ENCODE data around the gene IMPDH1.

IMPDH1 gene

GRCh38 chr7:128389618-128390329, 20.0 kb downstream of the IMPDH1 start:
- Histone ChIP-seq H3K4me3 (ENCODE audit: low read length) (no peak overlapping the region), H3K4me2 (ENCODE audit: low read length) (no peak overlapping the region), H3K27ac (ENCODE audit: low read length) (no peak overlapping the region), H4K20me1 (ENCODE audit: insufficient read depth, low read length) (no peaks in the 10 kb centered on the region), H3K9me3 (ENCODE audit: insufficient read depth, low read length) (no peaks in the 10 kb centered on the region), H3K27me3 (ENCODE audit: low read depth, low read length) (no peaks in the 10 kb centered on the region), H2AFZ (ENCODE audit: low read depth, low read length) (no peak overlapping the region), H3K9ac (ENCODE audit: low read length) (no peak overlapping the region), H3K79me2 (ENCODE audit: low read length) (no peaks in the 10 kb centered on the region), H3K36me3 (replicated peaks; ENCODE audit: low read depth, low read length) (peaks cover 8% of the 10 kb centered on the region), H3K4me1 (ENCODE audit: low read length) (no peaks in the 10 kb centered on the region; the same call in 1 of the 2 replicates)
- no peak for TF ChIP-seq EZH2phosphoT487 (IDR thresholded peaks at IDR 0.05; ENCODE audit: low read depth)
- no peak for TF ChIP-seq CTCF (IDR thresholded peaks at IDR 0.05; ENCODE audit: low read depth, low read length)

GRCh38 chr7:128389085-128389617, 20.6 kb downstream of the IMPDH1 start:
- Histone ChIP-seq H3K4me1 (ENCODE audit: low read length) (no peaks in the 10 kb centered on the region; the same call in 1 of the 2 replicates), H3K36me3 (replicated peaks; ENCODE audit: low read depth, low read length) (peaks cover 6% of the 10 kb centered on the region), H3K9ac (ENCODE audit: low read length) (no peak overlapping the region), H3K79me2 (ENCODE audit: low read length) (no peaks in the 10 kb centered on the region), H3K4me3 (ENCODE audit: low read length) (no peak overlapping the region), H3K4me2 (ENCODE audit: low read length) (no peak overlapping the region), H3K27ac (ENCODE audit: low read length) (no peak overlapping the region), H3K9me3 (ENCODE audit: insufficient read depth, low read length) (no peaks in the 10 kb centered on the region), H3K27me3 (ENCODE audit: low read depth, low read length) (no peaks in the 10 kb centered on the region), H4K20me1 (ENCODE audit: insufficient read depth, low read length) (no peaks in the 10 kb centered on the region), H2AFZ (ENCODE audit: low read depth, low read length) (no peak overlapping the region)
- TF ChIP-seq EZH2phosphoT487 (IDR thresholded peaks at IDR 0.05; ENCODE audit: low read depth): no peak
- no peak for TF ChIP-seq CTCF (IDR thresholded peaks at IDR 0.05; ENCODE audit: low read depth, low read length)

GRCh38 chr7:128388145-128388485, 21.7 kb downstream of the IMPDH1 start:
- H2AFZ ChIP-seq (ENCODE audit: low read depth, low read length): no peak overlapping the region
- no peak overlapping the region for H3K27ac ChIP-seq (ENCODE audit: low read length)
- H3K9me3 ChIP-seq (ENCODE audit: insufficient read depth, low read length): no peaks in the 10 kb centered on the region
- H3K79me2 ChIP-seq (ENCODE audit: low read length): no peaks in the 10 kb centered on the region
- H3K9ac ChIP-seq (ENCODE audit: low read length): no peak overlapping the region
- no peaks in the 10 kb centered on the region; the same call in 1 of the 2 replicates for H3K4me1 ChIP-seq (ENCODE audit: low read length)
- H3K4me2 ChIP-seq (ENCODE audit: low read length): no peak overlapping the region
- H4K20me1 ChIP-seq (ENCODE audit: insufficient read depth, low read length): no peaks in the 10 kb centered on the region
- TF ChIP-seq CTCF (IDR thresholded peaks at IDR 0.05; ENCODE audit: low read depth, low read length) (no peak), EZH2phosphoT487 (IDR thresholded peaks at IDR 0.05; ENCODE audit: low read depth) (no peak)
- H3K27me3 ChIP-seq (ENCODE audit: low read depth, low read length): no peaks in the 10 kb centered on the region
- H3K4me3 ChIP-seq (ENCODE audit: low read length): no peak overlapping the region
- H3K36me3 ChIP-seq (replicated peaks; ENCODE audit: low read depth, low read length): peaks cover 2% of the 10 kb centered on the region

- Histone ChIP-seq H3K79me2 (ENCODE audit: low read length) (no peaks in the 10 kb centered on the region), H3K9me3 (ENCODE audit: insufficient read depth, low read length) (no peaks in the 10 kb centered on the region), H3K36me3 (replicated peaks; ENCODE audit: low read depth, low read length) (peaks cover 2% of the 10 kb centered on the region), H3K9ac (ENCODE audit: low read length) (no peak overlapping the region), H4K20me1 (ENCODE audit: insufficient read depth, low read length) (no peaks in the 10 kb centered on the region), H3K4me1 (ENCODE audit: low read length) (no peaks in the 10 kb centered on the region; the same call in 1 of the 2 replicates), H3K4me3 (ENCODE audit: low read length) (no peak overlapping the region), H3K4me2 (ENCODE audit: low read length) (peak overlapping the region; percentile 21; the same call in 1 of the 2 replicates), H3K27me3 (ENCODE audit: low read depth, low read length) (no peaks in the 10 kb centered on the region), H2AFZ (ENCODE audit: low read depth, low read length) (no peak overlapping the region), H3K27ac (ENCODE audit: low read length) (no peak overlapping the region)
- no peak for TF ChIP-seq EZH2phosphoT487 (IDR thresholded peaks at IDR 0.05; ENCODE audit: low read depth)
- TF ChIP-seq CTCF (IDR thresholded peaks at IDR 0.05; ENCODE audit: low read depth, low read length): peak; percentile 87
Observed at GRCh38 chr7:128387216-128388144, 22.3 kb downstream of the IMPDH1 start.
